HCT116 (cell line): Measurements from ENCODE around the gene TOR4A. TPM values are rescaled to one million over a fixed set of nuclear protein-coding genes. Genes with fewer than 3 reads are reported as not detected.

ENCODE experiments used
- ATAC-seq: fragments of 200-7000 bp; cut with Tn5 transposase; 2 replicates; pipeline ENCODE4 v1.9.1; 2020; ENCODE audit warnings: mild to moderate bottlenecking, moderate library complexity
- BruUV-seq: library from RNA; stranded (reverse); fragments of 400-500 nt; replicated peaks from 2 replicates; lab custom pipeline; 2021; lab: Mats Ljungman, UMichigan
- CTCF ChIA-PET: fragments of 300-600 bp; sonication (Branson Sonifier 250); formaldehyde crosslinking; loops from one replicate; lab custom pipeline; 2021; ENCODE audit warnings: antibody characterized with exemption; lab: Charles Lee
- POLR2A ChIA-PET: fragments of 300-600, 350-600 bp; sonication (Branson Sonifier 250); formaldehyde crosslinking; loops from one replicate; lab custom pipeline; 2021; ENCODE audit warnings: antibody characterized with exemption; lab: Charles Lee
- RAD21 ChIA-PET, 2 experiments: fragments of 300-600 bp; sonication (Branson Sonifier 250); formaldehyde crosslinking; loops; one replicate each; lab custom pipeline; 2023; ENCODE audit warnings: low total read pairs in 2 of 2; ENCODE audit not compliant: uncharacterized antibody in 2 of 2, unreplicated experiment in 2 of 2, low non-redundant PET in 1 of 2; lab: Charles Lee
- DNase-seq: peaks from one replicate; pipeline ENCODE4 v3.0.0-alpha.2; 2010; ENCODE audit warnings: low read depth, low spot score
- H2AFZ ChIP-seq: fragments of 200-600 bp; shearing (Covaris generic), sonication (generic); 2 replicates; pipeline ENCODE4 v1.6.1; 2017; ENCODE audit warnings: low read depth, mixed run types, mixed read lengths, antibody characterized with exemption, low read length; ENCODE audit not compliant: poor library complexity, severe bottlenecking
- H3K27ac ChIP-seq: 2 replicates; pipeline ENCODE4 v1.5.1; 2012; ENCODE audit warnings: low read depth, low read length
- H3K27me3 ChIP-seq: fragments of 200-600 bp; sonication (generic); 2 replicates; pipeline ENCODE4 v1.6.1; 2016; ENCODE audit warnings: mixed run types, low read length, mixed read lengths; ENCODE audit not compliant: insufficient read depth
- H3K36me3 ChIP-seq, 2 experiments: fragments of 200-500 bp in 1 of 2; fragments of 200-600 bp in 1 of 2; sonication (Bioruptor generic) in 1 of 2; sonication (generic) in 1 of 2; 2 replicates each; pipeline versions ENCODE4 v1.5.1 to v1.6.1; 2014 to 2016; ENCODE audit warnings: low read length in 2 of 2, inconsistent platforms in 1 of 2, mixed read lengths in 1 of 2, mixed run types in 1 of 2; ENCODE audit not compliant: insufficient read depth in 2 of 2, control insufficient read depth in 1 of 2
- H3K4me1 ChIP-seq, 2 experiments: fragments of 200-600 bp in 1 of 2; sonication (generic) in 1 of 2; 2 replicates each; pipeline versions ENCODE4 v1.5.1 to v1.6.1; 2012 to 2017; ENCODE audit warnings: low read length in 2 of 2, inconsistent platforms in 1 of 2, mild to moderate bottlenecking in 1 of 2, mixed read lengths in 1 of 2, mixed run types in 1 of 2, moderate library complexity in 1 of 2; ENCODE audit not compliant: insufficient read depth in 2 of 2, control insufficient read depth in 1 of 2
- H3K4me2 ChIP-seq: fragments of 200-600 bp; sonication (generic); 2 replicates; pipeline ENCODE4 v1.6.1; 2017; ENCODE audit warnings: mixed run types, low read length, mixed read lengths
- H3K4me3 ChIP-seq, 2 experiments: fragments of 200-600 bp in 1 of 2; sonication (generic) in 1 of 2; replicated peaks in 1 of 2; 2 replicates each; pipeline ENCODE4 v1.5.1; 2011 to 2016; ENCODE audit warnings: low read length in 2 of 2, control low read depth in 1 of 2, low read depth in 1 of 2, mild to moderate bottlenecking in 1 of 2, mixed read lengths in 1 of 2, mixed run types in 1 of 2
- H3K79me2 ChIP-seq: fragments of 200-600 bp; sonication (generic); 2 replicates; pipeline ENCODE4 v1.6.1; 2017; ENCODE audit warnings: mild to moderate bottlenecking, mixed run types, low read length, moderate library complexity, mixed read lengths; ENCODE audit not compliant: insufficient read depth
- H3K9ac ChIP-seq: fragments of 200-600 bp; sonication (generic); 2 replicates; pipeline ENCODE4 v1.6.1; 2016; ENCODE audit warnings: low read length, mixed read lengths
- H3K9me2 ChIP-seq: fragments of 200-600 bp; sonication (generic), shearing (Covaris generic); 2 replicates; pipeline ENCODE4 v1.6.1; 2017; ENCODE audit warnings: mixed run types, mild to moderate bottlenecking, moderate library complexity; ENCODE audit not compliant: insufficient read depth
- H3K9me3 ChIP-seq, 2 experiments: fragments of 200-500 bp in 1 of 2; fragments of 200-600 bp in 1 of 2; sonication (Bioruptor generic) in 1 of 2; sonication (generic) in 1 of 2; 2 replicates each; pipeline ENCODE4 v1.6.1; 2014 to 2017; ENCODE audit warnings: low read length in 2 of 2, mixed read lengths in 2 of 2, inconsistent platforms in 1 of 2, low read depth in 1 of 2, mild to moderate bottlenecking in 1 of 2, mixed run types in 1 of 2, moderate library complexity in 1 of 2; ENCODE audit not compliant: control insufficient read depth in 1 of 2, insufficient read depth in 1 of 2
- H4K20me1 ChIP-seq: fragments of 200-600 bp; sonication (generic), shearing (Covaris generic); 2 replicates; pipeline ENCODE4 v1.6.1; 2017; ENCODE audit warnings: mixed run types, mild to moderate bottlenecking, moderate library complexity; ENCODE audit not compliant: insufficient read depth
- ATF3 ChIP-seq: IDR thresholded peaks from 2 replicates; pipeline ENCODE4 v1.6.1; 2012
- CEBPB ChIP-seq: IDR thresholded peaks from 2 replicates; pipeline ENCODE4 v1.6.1; 2012; ENCODE audit warnings: low read depth
- CTCF ChIP-seq, 3 experiments: fragments of 200-600 bp in 1 of 3; sonication (generic) in 1 of 3; IDR thresholded peaks in 2 of 3; conservative IDR thresholded peaks in 1 of 3; 2 replicates each; pipeline ENCODE4 v1.5.1; 2012 to 2017; ENCODE audit warnings: low read depth in 2 of 3, low read length in 2 of 3, antibody characterized with exemption in 1 of 3, borderline replicate concordance in 1 of 3, control low read depth in 1 of 3, mild to moderate bottlenecking in 1 of 3, mixed read lengths in 1 of 3, mixed run types in 1 of 3, moderate library complexity in 1 of 3; ENCODE audit not compliant: insufficient read depth in 1 of 3
- EGR1 ChIP-seq: IDR thresholded peaks from 2 replicates; pipeline ENCODE4 v1.6.1; 2012; ENCODE audit warnings: low read depth
- EZH2phosphoT487 ChIP-seq: fragments of 200-600 bp; IDR thresholded peaks from 2 replicates; pipeline ENCODE4 v1.6.1; 2018; ENCODE audit warnings: antibody characterized with exemption, borderline replicate concordance
- FOSL1 ChIP-seq: IDR thresholded peaks from 2 replicates; pipeline ENCODE4 v1.6.1; 2012; ENCODE audit warnings: low read depth
- JUND ChIP-seq: IDR thresholded peaks from 2 replicates; pipeline ENCODE4 v1.6.1; 2012
- MAX ChIP-seq: IDR thresholded peaks from 2 replicates; pipeline ENCODE4 v1.6.1; 2012
- POLR2AphosphoS5 ChIP-seq: IDR thresholded peaks from 2 replicates; pipeline ENCODE4 v1.6.1; 2011; ENCODE audit warnings: mild to moderate bottlenecking, low read depth, low read length, moderate library complexity
- RAD21 ChIP-seq: IDR thresholded peaks from 2 replicates; pipeline ENCODE4 v1.6.1; 2012; ENCODE audit warnings: low read depth, mild to moderate bottlenecking
- REST ChIP-seq: IDR thresholded peaks from 2 replicates; pipeline ENCODE4 v1.6.1; 2012; ENCODE audit warnings: low read depth
- SIN3A ChIP-seq: IDR thresholded peaks from 2 replicates; pipeline ENCODE4 v1.6.1; 2012; ENCODE audit warnings: low read depth
- SP1 ChIP-seq: IDR thresholded peaks from 2 replicates; pipeline ENCODE4 v1.6.1; 2012; ENCODE audit warnings: low read depth
- YY1 ChIP-seq: IDR thresholded peaks from 2 replicates; pipeline ENCODE4 v1.6.1; 2011; ENCODE audit warnings: low read length, low read depth, moderate library complexity, mild to moderate bottlenecking; ENCODE audit not compliant: insufficient replicate concordance; ENCODE audit errors: extremely low read depth
- ZBTB33 ChIP-seq: IDR thresholded peaks from 2 replicates; pipeline ENCODE4 v1.6.1; 2011; ENCODE audit warnings: mild to moderate bottlenecking, low read length, moderate library complexity; ENCODE audit not compliant: insufficient replicate concordance; ENCODE audit errors: extremely low read depth
- ZFX ChIP-seq: fragments of 450-650 bp; IDR thresholded peaks from 2 replicates; pipeline ENCODE4 v1.6.1; 2017
- intact Hi-C: fragments of 100-400 bp; cut with micrococcal nuclease; formaldehyde crosslinking; loops from 2 replicates; pipeline ENCODE4 v1.10.0; 2022
- total RNA-seq: library from RNA; stranded (reverse); gene quantifications from one replicate; pipeline ENCODE4 v1.2.1, GENCODE V29; 2021; ENCODE audit not compliant: unreplicated experiment

Gene TOR4A
- total RNA-seq, 1 experiment from 2014 or later, result 34.0 TPM

GRCh38 chr9:137276473-137277328 lies 825 bp upstream of the TOR4A start:
- Histone ChIP-seq H3K27me3 (no peaks in the 10 kb centered on the region), H3K36me3 (peaks cover 0 to 20% of the 10 kb centered on the region in 2 experiments; a peak in 2 of 4 replicates), H3K4me2 (peak overlapping the region; percentile 85), H3K9me3 (no peaks in the 10 kb centered on the region), H3K9me2 (no peaks in the 10 kb centered on the region), H4K20me1 (no peaks in the 10 kb centered on the region), H2AFZ (no peak overlapping the region), H3K79me2 (peaks cover 31% of the 10 kb centered on the region), H3K4me1 (peaks cover 31 to 41% of the 10 kb centered on the region in 2 experiments), H3K9ac (peak overlapping the region; percentile 84), H3K4me3 (peak overlapping the region; percentile 80 to 90), H3K27ac (peak overlapping the region; percentile 96)
- CTCF ChIA-PET, result interaction anchor here (0.6 to 2.0 kb wide), 5 partner anchors 10 to 40 kb away, joined by 3 to 18 read pairs (median 3); partner anchors contain the start of gene NRARP
- TF ChIP-seq ZBTB33, result no peak
- no peak for TF ChIP-seq FOSL1
- no peak for TF ChIP-seq EZH2phosphoT487
- no peak for TF ChIP-seq SIN3A
- no peak for TF ChIP-seq POLR2AphosphoS5
- TF ChIP-seq CTCF (IDR thresholded peaks at IDR 0.05 in 2 of 3, conservative IDR thresholded peaks at IDR 0.05 in 1 of 3; ENCODE audit: borderline replicate concordance in 1 of 3, insufficient read depth in 1 of 3, low read depth in 2 of 3, low read length in 2 of 3), result no peak
- TF ChIP-seq CEBPB, result no peak
- no peak for TF ChIP-seq YY1
- TF ChIP-seq REST, result no peak
- TF ChIP-seq ZFX, result no peak
- no peak for TF ChIP-seq JUND
- TF ChIP-seq EGR1, result no peak
- TF ChIP-seq MAX, result no peak
- TF ChIP-seq SP1, result no peak
- TF ChIP-seq RAD21, result no peak
- no peak for TF ChIP-seq ATF3
- intact Hi-C loops, result no loop called here
- TSS peak; percentile 89 for BruUV-seq
- RAD21 ChIA-PET, result interaction anchor here in 1 of 2 experiments (1.4 kb wide), 1 partner anchor 10 kb away, joined by 3 read pairs; no protein-coding TSS in a partner anchor
- ATAC-seq, result peak; percentile 62
- DNase-seq, result no peak
- POLR2A ChIA-PET, result interaction anchor here (0.7 to 1.7 kb wide), 7 partner anchors 10 to 133 kb away, joined by 3 to 14 read pairs (median 4); partner anchors contain the start of genes NELFB, RNF208 and TUBB4B
